ENCODE results near the gene RAET1L. TPM values are rescaled to one million over a fixed set of nuclear protein-coding genes. Genes with fewer than 3 reads are reported as not detected.
"Not testable (repeated sequence)": the region's sequence is repeated elsewhere in the genome, so short reads cannot be mapped to it uniquely, and the experiment has no call there.

The RAET1L gene
- total RNA-seq, 1 experiment from 2014 or later: not detected

- peak overlapping the region; percentile 91 for H3K4me3 ChIP-seq (ENCODE audit: low read length)
- no peaks in the 10 kb centered on the region for H3K9me2 ChIP-seq (replicated peaks; ENCODE audit: insufficient read depth, low read length)
- peak overlapping the region; percentile 79 for H3K9ac ChIP-seq (ENCODE audit: low read length)
- H3K27me3 ChIP-seq (ENCODE audit: low read length): no peaks in the 10 kb centered on the region
- peak; percentile 47 for DNase-seq
- H4K20me1 ChIP-seq (ENCODE audit: insufficient read depth, low read depth, low read length): no peaks in the 10 kb centered on the region
- peak overlapping the region; percentile 94 for H3K4me2 ChIP-seq (ENCODE audit: low read depth, low read length, poor library complexity, severe bottlenecking)
- no peaks in the 10 kb centered on the region for H3K9me3 ChIP-seq (ENCODE audit: low read length)
- peaks cover 14% of the 10 kb centered on the region for H3K4me1 ChIP-seq (ENCODE audit: low read length)
- no peaks in the 10 kb centered on the region for H3K36me3 ChIP-seq (ENCODE audit: insufficient read depth, low read length)
- H3K79me2 ChIP-seq (ENCODE audit: low read length): no peaks in the 10 kb centered on the region
- H3K27ac ChIP-seq (ENCODE audit: low read length): no peak overlapping the region
- H2AFZ ChIP-seq (ENCODE audit: low read length): peak overlapping the region; percentile 99; the same call in 1 of the 2 replicates
Observed at GRCh38 chr6:150068151-150068550, 42.8 kb upstream of the RAET1L start.

DNA sequence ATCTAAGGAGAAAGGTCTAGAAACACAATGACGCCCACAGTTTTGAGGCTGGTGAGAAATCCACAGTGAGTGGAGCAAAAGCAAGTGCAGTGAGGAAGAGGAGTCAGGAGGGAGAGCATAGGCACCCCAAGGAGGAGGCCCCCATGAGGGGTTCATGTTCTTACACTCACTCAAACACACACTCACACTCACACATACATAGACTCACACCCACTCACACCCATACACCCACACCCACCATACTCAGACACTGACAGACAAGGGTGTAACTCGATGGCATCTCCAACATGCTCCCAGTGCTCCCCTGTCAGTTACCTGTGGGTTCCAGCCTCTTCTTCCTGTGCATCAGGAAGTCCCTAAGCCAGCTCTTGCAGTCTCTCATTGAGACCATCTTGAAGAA is 39.8 kb upstream of the RAET1L start:
- no peak overlapping the region for H2AFZ ChIP-seq (ENCODE audit: low read length)
- H3K79me2 ChIP-seq (ENCODE audit: low read length): no peaks in the 10 kb centered on the region
- no peaks in the 10 kb centered on the region for H3K9me3 ChIP-seq (ENCODE audit: low read length)
- peaks cover 14% of the 10 kb centered on the region for H3K4me1 ChIP-seq (ENCODE audit: low read length)
- no peaks in the 10 kb centered on the region for H3K9me2 ChIP-seq (replicated peaks; ENCODE audit: insufficient read depth, low read length)
- H3K4me2 ChIP-seq (ENCODE audit: low read depth, low read length, poor library complexity, severe bottlenecking): no peak overlapping the region
- no peak for DNase-seq
- H3K27ac ChIP-seq (ENCODE audit: low read length): no peak overlapping the region
- no peak overlapping the region for H3K4me3 ChIP-seq (ENCODE audit: low read length)
- H3K9ac ChIP-seq (ENCODE audit: low read length): no peak overlapping the region
- no peaks in the 10 kb centered on the region for H3K36me3 ChIP-seq (ENCODE audit: insufficient read depth, low read length)
- no peaks in the 10 kb centered on the region for H3K27me3 ChIP-seq (ENCODE audit: low read length)
- H4K20me1 ChIP-seq (ENCODE audit: insufficient read depth, low read depth, low read length): no peaks in the 10 kb centered on the region

- Histone ChIP-seq H2AFZ (ENCODE audit: low read length) (no peak overlapping the region), H3K4me2 (ENCODE audit: low read depth, low read length, poor library complexity, severe bottlenecking) (no peak overlapping the region), H3K9me2 (replicated peaks; ENCODE audit: insufficient read depth, low read length) (no peaks in the 10 kb centered on the region), H3K27ac (ENCODE audit: low read length) (no peak overlapping the region), H3K9me3 (ENCODE audit: low read length) (no peaks in the 10 kb centered on the region), H3K9ac (ENCODE audit: low read length) (no peak overlapping the region), H3K4me3 (ENCODE audit: low read length) (no peak overlapping the region), H3K4me1 (ENCODE audit: low read length) (peaks cover 7% of the 10 kb centered on the region), H3K27me3 (ENCODE audit: low read length) (no peaks in the 10 kb centered on the region), H3K79me2 (ENCODE audit: low read length) (no peaks in the 10 kb centered on the region), H4K20me1 (ENCODE audit: insufficient read depth, low read depth, low read length) (no peaks in the 10 kb centered on the region), H3K36me3 (ENCODE audit: insufficient read depth, low read length) (no peaks in the 10 kb centered on the region)
- no peak for DNase-seq
Observed at GRCh38 chr6:150063640-150064039, 38.3 kb upstream of the RAET1L start.

GRCh38 chr6:150059973-150060372 is 34.6 kb upstream of the RAET1L start:
- not testable (repeated sequence) for H3K79me2 ChIP-seq (ENCODE audit: low read length); H3K36me3 ChIP-seq (ENCODE audit: insufficient read depth, low read length); H3K9ac ChIP-seq (ENCODE audit: low read length); H3K27me3 ChIP-seq (ENCODE audit: low read length); H2AFZ ChIP-seq (ENCODE audit: low read length); DNase-seq; H3K4me2 ChIP-seq (ENCODE audit: low read depth, low read length, poor library complexity, severe bottlenecking); H4K20me1 ChIP-seq (ENCODE audit: insufficient read depth, low read depth, low read length); H3K4me3 ChIP-seq (ENCODE audit: low read length); H3K9me3 ChIP-seq (ENCODE audit: low read length); H3K27ac ChIP-seq (ENCODE audit: low read length); H3K4me1 ChIP-seq (ENCODE audit: low read length); H3K9me2 ChIP-seq (replicated peaks; ENCODE audit: insufficient read depth, low read length)

- Histone ChIP-seq H3K4me2 (ENCODE audit: low read depth, low read length, poor library complexity, severe bottlenecking) (no peak overlapping the region), H3K27me3 (ENCODE audit: low read length) (no peaks in the 10 kb centered on the region), H4K20me1 (ENCODE audit: insufficient read depth, low read depth, low read length) (no peaks in the 10 kb centered on the region), H2AFZ (ENCODE audit: low read length) (no peak overlapping the region), H3K36me3 (ENCODE audit: insufficient read depth, low read length) (no peaks in the 10 kb centered on the region), H3K9me3 (ENCODE audit: low read length) (no peaks in the 10 kb centered on the region), H3K4me1 (ENCODE audit: low read length) (no peaks in the 10 kb centered on the region), H3K4me3 (ENCODE audit: low read length) (no peak overlapping the region), H3K27ac (ENCODE audit: low read length) (no peak overlapping the region), H3K9me2 (replicated peaks; ENCODE audit: insufficient read depth, low read length) (no peaks in the 10 kb centered on the region), H3K79me2 (ENCODE audit: low read length) (no peaks in the 10 kb centered on the region), H3K9ac (ENCODE audit: low read length) (no peak overlapping the region)
- no peak for DNase-seq
Observed at GRCh38 chr6:150058986-150059385, 33.7 kb upstream of the RAET1L start.

- H3K27ac ChIP-seq (ENCODE audit: low read length): no peak overlapping the region
- no peaks in the 10 kb centered on the region for H3K4me1 ChIP-seq (ENCODE audit: low read length)
- no peaks in the 10 kb centered on the region for H3K9me2 ChIP-seq (replicated peaks; ENCODE audit: insufficient read depth, low read length)
- H3K27me3 ChIP-seq (ENCODE audit: low read length): no peaks in the 10 kb centered on the region
- H3K9ac ChIP-seq (ENCODE audit: low read length): no peak overlapping the region
- no peak overlapping the region for H2AFZ ChIP-seq (ENCODE audit: low read length)
- no peaks in the 10 kb centered on the region for H3K79me2 ChIP-seq (ENCODE audit: low read length)
- no peaks in the 10 kb centered on the region for H3K9me3 ChIP-seq (ENCODE audit: low read length)
- no peak overlapping the region for H3K4me2 ChIP-seq (ENCODE audit: low read depth, low read length, poor library complexity, severe bottlenecking)
- no peaks in the 10 kb centered on the region for H3K36me3 ChIP-seq (ENCODE audit: insufficient read depth, low read length)
- DNase-seq: no peak
- H4K20me1 ChIP-seq (ENCODE audit: insufficient read depth, low read depth, low read length): no peaks in the 10 kb centered on the region
- no peak overlapping the region for H3K4me3 ChIP-seq (ENCODE audit: low read length)
Observed at GRCh38 chr6:150058231-150058792, 33.0 kb upstream of the RAET1L start.

DNA sequence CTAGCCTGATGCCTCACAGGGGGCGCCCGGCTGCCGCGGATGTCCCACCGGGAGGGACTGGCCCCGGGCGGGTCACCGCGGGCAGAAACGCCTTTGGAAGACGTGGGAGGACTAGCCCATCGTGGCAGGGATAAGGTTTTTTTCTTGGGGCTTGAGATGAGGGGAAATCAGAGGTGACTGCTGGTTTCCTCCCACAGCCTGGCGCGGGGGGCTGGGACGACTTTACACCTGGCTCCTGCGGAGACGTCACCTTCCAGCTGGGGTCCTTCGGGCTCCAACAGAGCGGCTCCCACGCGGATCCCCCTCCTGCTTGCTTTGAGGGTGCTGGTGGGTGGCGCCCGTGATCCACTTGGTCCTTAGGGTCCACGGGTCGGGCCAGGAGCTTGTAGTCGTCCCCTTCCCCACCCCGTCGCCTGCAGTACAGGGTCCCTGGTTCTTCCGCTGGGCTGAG is 32.2 kb upstream of the RAET1L start:
- Histone ChIP-seq H3K4me3 (ENCODE audit: low read length) (no peak overlapping the region), H4K20me1 (ENCODE audit: insufficient read depth, low read depth, low read length) (no peaks in the 10 kb centered on the region), H3K4me2 (ENCODE audit: low read depth, low read length, poor library complexity, severe bottlenecking) (no peak overlapping the region), H3K9me2 (replicated peaks; ENCODE audit: insufficient read depth, low read length) (no peaks in the 10 kb centered on the region), H3K36me3 (ENCODE audit: insufficient read depth, low read length) (no peaks in the 10 kb centered on the region), H3K4me1 (ENCODE audit: low read length) (no peaks in the 10 kb centered on the region), H3K27ac (ENCODE audit: low read length) (no peak overlapping the region), H3K9ac (ENCODE audit: low read length) (no peak overlapping the region), H3K79me2 (ENCODE audit: low read length) (no peaks in the 10 kb centered on the region), H2AFZ (ENCODE audit: low read length) (no peak overlapping the region), H3K9me3 (ENCODE audit: low read length) (no peaks in the 10 kb centered on the region), H3K27me3 (ENCODE audit: low read length) (no peaks in the 10 kb centered on the region)
- DNase-seq: no peak

- Histone ChIP-seq H3K9me2 (replicated peaks; ENCODE audit: insufficient read depth, low read length) (no peaks in the 10 kb centered on the region), H3K4me3 (ENCODE audit: low read length) (no peak overlapping the region), H3K79me2 (ENCODE audit: low read length) (no peaks in the 10 kb centered on the region), H3K36me3 (ENCODE audit: insufficient read depth, low read length) (no peaks in the 10 kb centered on the region), H4K20me1 (ENCODE audit: insufficient read depth, low read depth, low read length) (no peaks in the 10 kb centered on the region), H2AFZ (ENCODE audit: low read length) (no peak overlapping the region), H3K9me3 (ENCODE audit: low read length) (no peaks in the 10 kb centered on the region), H3K9ac (ENCODE audit: low read length) (no peak overlapping the region), H3K4me2 (ENCODE audit: low read depth, low read length, poor library complexity, severe bottlenecking) (no peak overlapping the region), H3K27ac (ENCODE audit: low read length) (no peak overlapping the region), H3K27me3 (ENCODE audit: low read length) (no peaks in the 10 kb centered on the region), H3K4me1 (ENCODE audit: low read length) (no peaks in the 10 kb centered on the region)
- DNase-seq: no peak
Observed at GRCh38 chr6:150056916-150057315, 31.6 kb upstream of the RAET1L start.

DNA sequence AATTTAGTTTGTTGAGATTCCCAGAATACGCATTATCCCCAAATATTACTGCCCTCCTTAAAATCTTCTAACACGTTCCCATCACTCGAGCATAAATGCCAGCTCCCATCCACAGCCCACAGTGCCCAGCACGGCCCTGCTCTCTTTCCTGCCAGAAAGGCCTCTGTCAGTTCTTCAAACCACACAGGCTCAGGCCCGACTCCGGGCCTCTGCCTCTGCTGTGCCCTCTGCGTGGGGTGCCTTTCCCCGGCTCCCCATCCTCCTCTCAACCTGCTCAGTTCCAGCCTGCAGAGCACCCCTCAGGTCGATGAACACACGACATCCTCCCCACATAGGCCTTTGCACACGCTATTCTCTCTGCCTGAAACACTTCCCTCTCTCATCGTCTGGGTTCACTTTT is 30.8 kb upstream of the RAET1L start:
- no peaks in the 10 kb centered on the region for H3K9me2 ChIP-seq (replicated peaks; ENCODE audit: insufficient read depth, low read length)
- no peaks in the 10 kb centered on the region for H3K4me1 ChIP-seq (ENCODE audit: low read length)
- no peaks in the 10 kb centered on the region for H3K27me3 ChIP-seq (ENCODE audit: low read length)
- no peak for DNase-seq
- no peak overlapping the region for H3K9ac ChIP-seq (ENCODE audit: low read length)
- H3K27ac ChIP-seq (ENCODE audit: low read length): no peak overlapping the region
- H3K36me3 ChIP-seq (ENCODE audit: insufficient read depth, low read length): no peaks in the 10 kb centered on the region
- no peaks in the 10 kb centered on the region for H4K20me1 ChIP-seq (ENCODE audit: insufficient read depth, low read depth, low read length)
- H3K4me3 ChIP-seq (ENCODE audit: low read length): no peak overlapping the region
- H3K9me3 ChIP-seq (ENCODE audit: low read length): no peaks in the 10 kb centered on the region
- no peaks in the 10 kb centered on the region for H3K79me2 ChIP-seq (ENCODE audit: low read length)
- H2AFZ ChIP-seq (ENCODE audit: low read length): no peak overlapping the region
- H3K4me2 ChIP-seq (ENCODE audit: low read depth, low read length, poor library complexity, severe bottlenecking): no peak overlapping the region

Measured in Karpas-422 (cell line).